ENCODE results near the gene TNPO2.
"Not testable (repeated sequence)": the region's sequence is repeated elsewhere in the genome, so short reads cannot be mapped to it uniquely, and the experiment has no call there.

TNPO2 gene

DNA sequence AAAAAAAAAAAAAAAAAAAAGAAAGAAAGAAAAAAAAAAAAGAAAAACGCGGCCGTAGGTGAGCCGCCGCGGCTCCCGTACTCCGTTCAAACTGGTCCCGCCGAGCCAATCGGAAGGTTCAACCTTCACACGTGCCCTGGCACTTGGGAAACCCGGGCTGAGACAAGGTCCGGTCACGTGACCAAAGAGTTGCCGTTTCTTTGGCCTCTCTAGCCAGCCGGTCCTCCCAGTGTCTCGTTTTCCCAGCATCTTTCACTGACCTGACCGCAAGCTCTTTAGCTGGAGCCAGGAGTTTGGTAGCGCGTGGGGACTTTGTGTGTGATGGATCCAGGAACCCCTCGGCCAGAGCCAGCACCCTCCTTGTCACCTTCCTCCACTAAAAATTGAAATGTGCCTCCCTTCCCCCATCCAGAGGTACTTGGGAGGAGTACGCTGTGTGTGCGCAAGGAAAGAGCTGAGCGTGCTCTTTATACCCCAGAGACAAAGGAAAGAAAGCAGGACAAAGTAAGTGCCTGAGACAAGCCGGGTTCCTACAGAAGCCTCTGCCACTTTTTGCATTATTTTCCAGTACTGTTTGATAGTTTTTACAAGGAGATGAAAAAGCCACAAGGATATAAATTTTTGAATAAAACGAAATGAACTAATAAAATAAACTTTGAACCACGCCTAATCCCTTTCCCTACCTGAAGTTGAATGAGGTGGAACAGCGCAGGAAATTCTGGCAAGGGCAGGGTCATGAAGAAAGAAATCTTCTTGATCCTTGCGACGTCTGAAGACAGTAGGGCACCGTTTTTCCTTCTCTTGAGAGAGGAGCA lies 959 bp downstream of the TNPO2 start:
- Histone ChIP-seq H3K36me3 (ENCODE audit: control insufficient read depth, insufficient read depth, low read length) (peaks cover 10% of the 10 kb centered on the region), H3K9me3 (ENCODE audit: control insufficient read depth, insufficient read depth, low read length) (no peaks in the 10 kb centered on the region), H3K4me3 (ENCODE audit: low read length) (peak overlapping the region; percentile 71; the same call in 1 of the 2 replicates), H3K27ac (ENCODE audit: low read length) (no peak overlapping the region), H3K27me3 (ENCODE audit: control insufficient read depth, insufficient read depth, low read length) (no peaks in the 10 kb centered on the region), H3K4me1 (ENCODE audit: control insufficient read depth, insufficient read depth, low read length) (no peaks in the 10 kb centered on the region; the same call in 1 of the 2 replicates)
- peak; percentile 99 for DNase-seq (ENCODE audit: low read depth, low spot score)
- no CpG with 5 or more reads among the region's 32 CpGs for WGBS (ENCODE audit: insufficient coverage, insufficient read length)

DNA sequence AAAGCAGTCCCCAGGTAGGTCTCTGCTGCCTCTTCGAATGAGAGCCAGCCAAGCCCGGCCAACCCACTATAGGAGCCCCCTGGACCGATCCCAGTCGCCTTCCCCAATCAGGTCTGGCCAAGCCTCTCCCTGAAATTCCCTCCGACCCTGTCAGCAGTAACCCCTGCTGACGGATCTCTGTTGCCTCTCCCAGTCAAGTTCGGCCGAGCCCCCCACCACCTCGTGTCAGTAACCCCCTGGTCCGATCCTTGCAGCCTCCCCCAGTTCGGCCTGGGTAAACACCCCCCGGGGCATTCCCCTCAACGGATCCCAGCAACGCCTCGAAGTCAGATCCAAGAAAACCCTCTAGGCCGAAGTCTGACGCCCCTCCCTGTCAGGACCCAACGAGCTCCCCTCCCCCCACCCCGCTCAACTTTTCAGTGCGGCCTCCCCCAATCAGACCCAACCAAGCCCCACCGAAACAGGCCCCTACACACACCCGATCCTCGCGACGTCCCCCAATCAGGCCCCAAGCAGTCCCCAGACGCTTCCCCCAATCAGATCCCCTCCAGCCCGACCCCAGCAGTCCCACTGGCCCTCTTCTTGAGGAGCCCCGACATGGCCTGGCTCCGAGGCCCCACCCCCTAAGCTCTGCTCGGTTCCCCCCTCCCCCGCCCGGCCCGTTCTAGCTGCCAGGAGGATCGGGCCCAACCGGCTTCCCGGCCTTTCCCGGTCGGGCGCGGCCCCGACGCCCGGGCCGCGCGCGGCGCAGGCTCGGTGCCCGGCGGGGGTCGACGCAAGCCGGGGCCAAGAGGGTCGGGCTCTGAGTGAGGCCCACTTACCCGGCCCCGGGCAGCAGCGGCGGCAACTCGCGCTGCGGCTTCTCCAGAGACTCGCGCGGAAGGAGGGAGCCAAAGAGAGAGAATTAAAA lies 1.8 kb downstream of the TNPO2 start:
- Histone ChIP-seq H3K4me1 (ENCODE audit: control insufficient read depth, insufficient read depth, low read length) (no peaks in the 10 kb centered on the region; the same call in 1 of the 2 replicates), H3K27me3 (ENCODE audit: control insufficient read depth, insufficient read depth, low read length) (no peaks in the 10 kb centered on the region), H3K36me3 (ENCODE audit: control insufficient read depth, insufficient read depth, low read length) (peaks cover 10% of the 10 kb centered on the region), H3K4me3 (ENCODE audit: low read length) (peak overlapping the region; percentile 71), H3K27ac (ENCODE audit: low read length) (no peak overlapping the region), H3K9me3 (ENCODE audit: control insufficient read depth, insufficient read depth, low read length) (no peaks in the 10 kb centered on the region)
- DNase-seq (ENCODE audit: low read depth, low spot score), result no peak
- no CpG with 5 or more reads among the region's 65 CpGs for WGBS (ENCODE audit: insufficient coverage, insufficient read length)

DNA sequence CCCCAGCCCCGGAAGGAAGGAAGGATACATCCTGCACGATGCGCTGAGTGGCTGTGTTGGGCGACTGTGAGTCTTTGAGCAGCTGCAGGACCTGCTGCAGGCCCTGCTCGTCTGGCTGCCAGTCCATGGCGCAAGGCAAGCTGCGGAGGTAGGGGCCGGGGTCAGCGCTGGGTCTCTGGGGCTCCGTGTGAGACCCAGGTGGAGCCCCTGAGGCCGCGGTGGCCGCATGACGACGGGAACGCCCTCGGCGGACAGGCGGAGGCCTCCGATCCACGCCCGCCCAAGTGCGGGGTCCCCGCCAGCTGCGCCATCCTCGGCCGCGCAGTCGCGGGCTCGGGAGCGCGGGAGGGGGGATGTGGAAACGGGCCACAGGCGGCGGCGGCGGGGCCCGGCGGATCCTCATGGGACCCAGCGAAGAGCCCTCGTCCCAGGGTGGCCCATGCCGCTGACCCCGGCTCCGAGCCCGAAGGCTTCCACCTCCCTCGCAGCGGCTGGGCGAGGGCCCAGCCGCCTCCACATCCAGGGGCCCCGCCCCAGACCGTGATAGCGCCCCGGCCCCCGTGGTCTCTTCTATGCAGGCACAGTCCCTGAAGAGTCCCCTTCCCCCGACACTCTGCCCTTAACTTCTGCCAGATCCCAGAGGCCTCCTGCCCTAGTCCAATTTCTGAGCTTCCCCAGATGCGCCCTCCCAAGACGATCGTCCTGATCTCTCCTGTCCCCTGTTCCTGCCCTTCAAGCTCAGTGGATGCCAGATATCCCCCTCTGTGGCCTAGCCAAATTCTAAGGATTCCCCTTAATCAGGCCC lies 2.7 kb downstream of the TNPO2 start:
- peaks cover 13% of the 10 kb centered on the region for H3K36me3 ChIP-seq (ENCODE audit: control insufficient read depth, insufficient read depth, low read length)
- H3K4me1 ChIP-seq (ENCODE audit: control insufficient read depth, insufficient read depth, low read length), result no peaks in the 10 kb centered on the region; the same call in 1 of the 2 replicates
- no peak overlapping the region for H3K27ac ChIP-seq (ENCODE audit: low read length)
- whole genome bisulfite sequencing (ENCODE audit: insufficient coverage, insufficient read length), result no CpG with 5 or more reads among the region's 59 CpGs
- peak overlapping the region; percentile 71; the same call in 1 of the 2 replicates for H3K4me3 ChIP-seq (ENCODE audit: low read length)
- H3K9me3 ChIP-seq (ENCODE audit: control insufficient read depth, insufficient read depth, low read length), result no peaks in the 10 kb centered on the region
- no peak for DNase-seq (ENCODE audit: low read depth, low spot score)
- no peaks in the 10 kb centered on the region for H3K27me3 ChIP-seq (ENCODE audit: control insufficient read depth, insufficient read depth, low read length)

DNA sequence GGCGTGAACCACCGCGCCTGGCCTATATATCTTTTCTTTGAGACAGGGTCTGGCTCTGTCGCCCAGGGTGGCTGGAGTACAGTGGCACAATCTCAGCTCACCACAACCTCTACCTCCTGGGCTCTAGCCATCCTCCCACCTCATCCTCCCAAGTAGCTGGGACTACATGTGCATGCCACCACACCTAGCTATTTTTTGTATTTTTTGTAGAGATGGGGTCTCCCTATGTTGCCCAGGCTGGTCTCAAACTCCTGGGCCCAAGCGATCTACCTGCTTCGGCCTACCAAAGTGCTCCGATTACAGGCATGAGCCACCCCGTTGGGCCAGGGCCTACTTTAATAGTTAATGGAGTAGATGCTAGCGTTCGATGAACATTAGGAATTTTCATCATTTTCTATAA lies 3.4 kb downstream of the TNPO2 start:
- Histone ChIP-seq H3K4me1 (ENCODE audit: control insufficient read depth, insufficient read depth, low read length) (no peaks in the 10 kb centered on the region; the same call in 1 of the 2 replicates), H3K36me3 (ENCODE audit: control insufficient read depth, insufficient read depth, low read length) (peaks cover 20% of the 10 kb centered on the region), H3K27me3 (ENCODE audit: control insufficient read depth, insufficient read depth, low read length) (no peaks in the 10 kb centered on the region), H3K9me3 (ENCODE audit: control insufficient read depth, insufficient read depth, low read length) (no peaks in the 10 kb centered on the region), H3K4me3 (ENCODE audit: low read length) (no peak overlapping the region), H3K27ac (ENCODE audit: low read length) (no peak overlapping the region)
- no CpG with 5 or more reads among the region's 10 CpGs for WGBS (ENCODE audit: insufficient coverage, insufficient read length)
- no peak for DNase-seq (ENCODE audit: low read depth, low spot score)

DNA sequence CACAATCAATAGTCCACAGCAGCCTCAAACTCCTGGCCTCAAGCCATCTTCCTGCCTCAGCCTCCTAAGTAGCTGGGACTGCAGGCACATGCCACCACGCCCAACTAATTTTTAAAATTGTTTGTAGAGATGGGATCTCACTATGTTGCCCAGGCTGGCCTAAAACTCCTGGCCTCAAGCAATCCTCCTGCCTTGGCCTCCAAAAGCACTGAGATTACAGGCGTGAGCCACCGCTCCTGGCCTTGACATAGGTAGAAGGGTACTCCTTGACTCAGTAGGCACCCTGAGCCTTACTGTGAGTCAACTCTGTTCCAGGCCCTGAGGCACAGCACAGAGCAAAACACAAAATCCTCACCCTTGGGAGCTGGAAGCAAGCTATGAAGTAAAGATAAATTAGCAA lies 7.8 kb downstream of the TNPO2 start:
- no CpG with 5 or more reads among the region's 3 CpGs for WGBS (ENCODE audit: insufficient coverage, insufficient read length)
- no peaks in the 10 kb centered on the region; the same call in 1 of the 2 replicates for H3K4me1 ChIP-seq (ENCODE audit: control insufficient read depth, insufficient read depth, low read length)
- H3K4me3 ChIP-seq (ENCODE audit: low read length), result no peak overlapping the region
- no peak overlapping the region for H3K27ac ChIP-seq (ENCODE audit: low read length)
- H3K9me3 ChIP-seq (ENCODE audit: control insufficient read depth, insufficient read depth, low read length), result no peaks in the 10 kb centered on the region
- H3K36me3 ChIP-seq (ENCODE audit: control insufficient read depth, insufficient read depth, low read length), result peaks cover 43% of the 10 kb centered on the region
- H3K27me3 ChIP-seq (ENCODE audit: control insufficient read depth, insufficient read depth, low read length), result no peaks in the 10 kb centered on the region
- DNase-seq (ENCODE audit: low read depth, low spot score), result no peak

DNA sequence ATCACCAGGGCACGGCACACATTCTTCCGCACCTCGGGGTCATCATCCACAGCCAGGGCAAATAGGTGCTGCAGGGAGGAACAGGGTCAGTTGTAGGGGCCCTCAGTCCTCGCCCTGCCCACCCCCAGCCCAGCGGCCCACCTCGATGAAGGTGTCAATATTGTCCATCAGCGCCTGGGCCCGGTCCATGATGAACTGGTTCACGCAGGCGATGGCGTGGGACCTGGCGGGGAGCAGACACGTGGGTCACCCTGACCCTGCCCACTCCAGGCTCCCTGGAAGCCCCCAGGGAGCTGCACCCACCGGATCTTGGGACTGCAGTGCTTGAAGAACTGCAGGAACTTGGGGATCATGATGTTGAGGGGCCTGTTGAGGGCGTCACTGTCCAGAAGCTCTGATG lies 8.6 kb downstream of the TNPO2 start:
- Histone ChIP-seq H3K4me1 (ENCODE audit: control insufficient read depth, insufficient read depth, low read length) (no peaks in the 10 kb centered on the region), H3K27me3 (ENCODE audit: control insufficient read depth, insufficient read depth, low read length) (no peaks in the 10 kb centered on the region), H3K27ac (ENCODE audit: low read length) (no peak overlapping the region), H3K9me3 (ENCODE audit: control insufficient read depth, insufficient read depth, low read length) (no peaks in the 10 kb centered on the region), H3K4me3 (ENCODE audit: low read length) (no peak overlapping the region), H3K36me3 (ENCODE audit: control insufficient read depth, insufficient read depth, low read length) (peaks cover 47% of the 10 kb centered on the region)
- DNase-seq (ENCODE audit: low read depth, low spot score), result no peak
- no CpG with 5 or more reads among the region's 15 CpGs for WGBS (ENCODE audit: insufficient coverage, insufficient read length)

DNA sequence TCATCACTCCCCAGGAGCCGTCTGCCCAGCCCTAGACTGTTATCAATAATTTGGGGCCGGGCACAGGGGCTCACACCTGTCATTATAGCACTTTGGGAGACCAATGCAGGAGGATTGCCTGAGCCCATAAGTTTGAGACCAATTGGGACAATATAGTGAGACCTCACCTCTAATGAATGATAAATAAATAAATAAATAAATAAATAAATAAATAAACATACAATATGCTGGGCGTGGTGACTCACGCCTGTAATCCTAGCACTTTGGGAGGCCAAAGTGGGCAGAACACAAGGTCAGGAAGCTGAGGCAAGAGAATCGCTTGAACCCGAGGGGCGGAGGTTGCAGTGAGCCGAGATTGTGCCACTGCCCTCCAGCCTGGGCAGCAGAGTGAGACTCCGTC lies 10.4 kb downstream of the TNPO2 start:
- H3K36me3 ChIP-seq (ENCODE audit: control insufficient read depth, insufficient read depth, low read length), result peaks cover 50% of the 10 kb centered on the region
- H3K9me3 ChIP-seq (ENCODE audit: control insufficient read depth, insufficient read depth, low read length); H3K27ac ChIP-seq (ENCODE audit: low read length); H3K4me1 ChIP-seq (ENCODE audit: control insufficient read depth, insufficient read depth, low read length); H3K4me3 ChIP-seq (ENCODE audit: low read length); DNase-seq (ENCODE audit: low read depth, low spot score); H3K27me3 ChIP-seq (ENCODE audit: control insufficient read depth, insufficient read depth, low read length): not testable (repeated sequence)
- WGBS (ENCODE audit: insufficient coverage, insufficient read length), result no CpG with 5 or more reads among the region's 9 CpGs

DNA sequence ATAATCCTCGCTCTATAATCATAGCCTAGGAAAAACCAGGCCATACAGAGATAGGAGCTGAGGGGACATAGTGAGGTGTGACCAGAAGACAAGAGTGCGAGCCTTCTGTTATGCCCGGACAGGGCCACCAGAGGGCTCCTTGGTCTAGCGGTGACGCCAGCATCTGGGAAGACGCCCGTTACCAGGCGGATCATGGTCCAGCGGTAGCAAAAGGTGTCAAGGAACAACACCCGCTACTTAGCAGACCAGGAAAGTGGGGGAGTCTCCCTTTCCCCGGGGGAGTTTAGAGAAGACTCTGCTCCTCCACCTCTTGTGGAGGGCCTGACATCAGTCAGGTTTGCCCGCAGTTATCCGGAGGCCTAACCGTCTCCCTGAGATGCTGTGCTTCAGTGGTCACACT lies 11.7 kb downstream of the TNPO2 start:
- no CpG with 5 or more reads among the region's 14 CpGs for WGBS (ENCODE audit: insufficient coverage, insufficient read length)
- peaks cover 50% of the 10 kb centered on the region for H3K36me3 ChIP-seq (ENCODE audit: control insufficient read depth, insufficient read depth, low read length)
- H3K27me3 ChIP-seq (ENCODE audit: control insufficient read depth, insufficient read depth, low read length); H3K27ac ChIP-seq (ENCODE audit: low read length); DNase-seq (ENCODE audit: low read depth, low spot score); H3K9me3 ChIP-seq (ENCODE audit: control insufficient read depth, insufficient read depth, low read length); H3K4me1 ChIP-seq (ENCODE audit: control insufficient read depth, insufficient read depth, low read length); H3K4me3 ChIP-seq (ENCODE audit: low read length): not testable (repeated sequence)

DNA sequence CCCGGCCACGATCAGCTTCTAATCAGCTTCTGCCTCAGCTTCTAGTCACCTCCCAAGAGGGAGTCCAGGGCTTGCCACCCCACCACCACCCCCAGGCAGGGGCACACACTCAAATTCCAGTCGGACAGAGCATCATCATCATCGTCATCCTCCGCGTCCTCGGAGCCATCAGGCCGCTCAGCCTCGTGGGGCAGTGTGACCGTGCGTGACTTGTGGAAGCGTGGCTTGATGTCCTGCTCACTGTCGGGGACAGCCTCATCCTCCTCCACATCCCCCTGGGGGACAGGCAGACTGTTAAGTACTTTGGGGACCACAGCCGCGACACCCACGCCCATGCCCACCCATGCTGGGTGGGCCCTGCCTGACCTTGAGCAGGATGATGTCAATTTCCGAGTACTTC lies 12.5 kb downstream of the TNPO2 start:
- no peaks in the 10 kb centered on the region for H3K4me1 ChIP-seq (ENCODE audit: control insufficient read depth, insufficient read depth, low read length)
- H3K9me3 ChIP-seq (ENCODE audit: control insufficient read depth, insufficient read depth, low read length), result no peaks in the 10 kb centered on the region
- peaks cover 53% of the 10 kb centered on the region for H3K36me3 ChIP-seq (ENCODE audit: control insufficient read depth, insufficient read depth, low read length)
- DNase-seq (ENCODE audit: low read depth, low spot score), result no peak
- no peak overlapping the region for H3K4me3 ChIP-seq (ENCODE audit: low read length)
- no peaks in the 10 kb centered on the region for H3K27me3 ChIP-seq (ENCODE audit: control insufficient read depth, insufficient read depth, low read length)
- WGBS (ENCODE audit: insufficient coverage, insufficient read length), result no CpG with 5 or more reads among the region's 17 CpGs
- no peak overlapping the region for H3K27ac ChIP-seq (ENCODE audit: low read length)

DNA sequence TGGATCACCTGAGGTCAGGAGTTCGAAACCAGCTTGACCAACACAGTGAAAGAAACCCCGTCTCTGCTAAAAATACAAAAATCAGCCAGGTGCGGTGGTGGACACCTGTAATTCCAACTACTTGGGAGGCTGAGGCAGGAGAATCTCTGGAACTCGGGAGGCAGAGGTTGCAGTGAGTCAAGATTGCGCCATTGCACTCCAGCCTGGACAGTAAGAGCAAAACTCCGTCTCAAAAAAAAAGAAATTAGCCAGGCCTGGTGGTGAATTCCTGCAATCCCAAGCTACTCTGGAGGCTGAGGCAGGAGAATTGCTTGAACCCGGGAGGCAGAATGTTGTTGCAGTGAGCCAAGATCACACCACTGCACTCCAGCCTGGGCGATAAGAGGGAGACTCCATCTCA lies 15.1 kb downstream of the TNPO2 start:
- H3K27ac ChIP-seq (ENCODE audit: low read length), result no peak overlapping the region
- DNase-seq (ENCODE audit: low read depth, low spot score), result no peak
- peaks cover 43% of the 10 kb centered on the region for H3K36me3 ChIP-seq (ENCODE audit: control insufficient read depth, insufficient read depth, low read length)

More for the DNA sequence above, 15.1 kb downstream of the TNPO2 start:
- Histone ChIP-seq H3K27me3 (ENCODE audit: control insufficient read depth, insufficient read depth, low read length) (no peaks in the 10 kb centered on the region), H3K4me1 (ENCODE audit: control insufficient read depth, insufficient read depth, low read length) (no peaks in the 10 kb centered on the region), H3K9me3 (ENCODE audit: control insufficient read depth, insufficient read depth, low read length) (no peaks in the 10 kb centered on the region), H3K4me3 (ENCODE audit: low read length) (no peak overlapping the region)
- WGBS (ENCODE audit: insufficient coverage, insufficient read length), result no CpG with 5 or more reads among the region's 8 CpGs
